ENCODE data around the gene FBXW7.

DNA sequence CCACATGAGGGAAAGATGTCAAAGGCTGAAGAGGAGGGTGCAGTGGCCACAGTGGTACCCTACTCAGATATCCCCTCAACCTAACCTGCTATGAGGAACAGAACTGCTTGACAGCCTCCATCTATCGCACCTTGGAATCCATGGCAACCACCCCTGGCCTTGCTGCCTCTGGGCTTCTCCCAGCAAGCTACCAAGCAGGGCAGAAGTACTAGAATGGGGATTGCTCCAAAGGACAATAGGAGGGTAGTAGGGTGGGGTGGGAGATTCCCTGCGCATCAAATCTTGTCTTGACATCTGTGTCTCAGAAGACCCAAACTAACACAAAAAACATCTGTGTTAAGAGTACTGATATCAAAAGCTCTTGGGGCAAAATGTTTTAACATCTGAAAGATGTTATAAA lies 118.2 kb downstream of the FBXW7 start:
- TF ChIP-seq EZH2 (IDR thresholded peaks at IDR 0.05; ENCODE audit: borderline replicate concordance, insufficient read depth, low read depth, low read length, poor library complexity, severe bottlenecking) = no peak
- TF ChIP-seq, protein P1, sequence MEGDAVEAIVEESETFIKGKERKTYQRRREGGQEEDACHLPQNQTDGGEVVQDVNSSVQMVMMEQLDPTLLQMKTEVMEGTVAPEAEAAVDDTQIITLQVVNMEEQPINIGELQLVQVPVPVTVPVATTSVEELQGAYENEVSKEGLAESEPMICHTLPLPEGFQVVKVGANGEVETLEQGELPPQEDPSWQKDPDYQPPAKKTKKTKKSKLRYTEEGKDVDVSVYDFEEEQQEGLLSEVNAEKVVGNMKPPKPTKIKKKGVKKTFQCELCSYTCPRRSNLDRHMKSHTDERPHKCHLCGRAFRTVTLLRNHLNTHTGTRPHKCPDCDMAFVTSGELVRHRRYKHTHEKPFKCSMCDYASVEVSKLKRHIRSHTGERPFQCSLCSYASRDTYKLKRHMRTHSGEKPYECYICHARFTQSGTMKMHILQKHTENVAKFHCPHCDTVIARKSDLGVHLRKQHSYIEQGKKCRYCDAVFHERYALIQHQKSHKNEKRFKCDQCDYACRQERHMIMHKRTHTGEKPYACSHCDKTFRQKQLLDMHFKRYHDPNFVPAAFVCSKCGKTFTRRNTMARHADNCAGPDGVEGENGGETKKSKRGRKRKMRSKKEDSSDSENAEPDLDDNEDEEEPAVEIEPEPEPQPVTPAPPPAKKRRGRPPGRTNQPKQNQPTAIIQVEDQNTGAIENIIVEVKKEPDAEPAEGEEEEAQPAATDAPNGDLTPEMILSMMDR (IDR thresholded peaks at IDR 0.05) = no peak
